D721Med (cell line): ENCODE results near the gene CECR2.
"Not testable (repeated sequence)": the region's sequence is repeated elsewhere in the genome, so short reads cannot be mapped to it uniquely, and the experiment has no call there.

Experiments used
- DNase-seq: peaks from one replicate; pipeline ENCODE4 v3.0.0; 2011; ENCODE audit warnings: low spot score; ENCODE audit not compliant: insufficient read length
- FAIRE-seq: peaks from 2 replicates; lab custom pipeline; 2011; peaks lifted over from hg19 to GRCh38; lab: Jason Lieb, UNC
- TF ChIP-seq, protein P1 (sequence below): IDR thresholded peaks from 2 replicates; pipeline ENCODE4 v1.5.1; 2012; ENCODE audit warnings: mild to moderate bottlenecking, control low read depth; ENCODE audit not compliant: insufficient read depth; ENCODE audit errors: missing control alignments

The CECR2 gene

DNA sequence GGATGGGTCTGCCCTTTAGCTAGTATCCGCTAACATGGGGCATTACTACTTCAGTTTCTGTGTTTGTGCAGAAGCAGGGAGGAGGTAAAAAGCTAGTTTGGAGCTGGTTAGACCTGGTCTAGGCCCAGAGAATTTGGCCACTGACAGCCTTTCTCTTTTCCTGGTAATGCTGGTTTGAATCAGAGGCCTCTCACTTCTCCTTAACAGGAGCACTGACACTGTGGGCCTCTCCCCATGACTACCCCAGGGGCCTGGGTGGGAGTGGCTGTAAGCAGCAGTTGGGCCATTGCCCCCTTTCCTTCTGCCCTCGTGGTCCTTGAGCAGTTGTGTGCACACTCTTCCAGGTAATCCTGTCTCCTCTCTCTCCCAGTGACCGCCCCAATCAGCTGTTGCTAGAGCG lies 185.6 kb downstream of the CECR2 start:
- TF ChIP-seq, protein P1, sequence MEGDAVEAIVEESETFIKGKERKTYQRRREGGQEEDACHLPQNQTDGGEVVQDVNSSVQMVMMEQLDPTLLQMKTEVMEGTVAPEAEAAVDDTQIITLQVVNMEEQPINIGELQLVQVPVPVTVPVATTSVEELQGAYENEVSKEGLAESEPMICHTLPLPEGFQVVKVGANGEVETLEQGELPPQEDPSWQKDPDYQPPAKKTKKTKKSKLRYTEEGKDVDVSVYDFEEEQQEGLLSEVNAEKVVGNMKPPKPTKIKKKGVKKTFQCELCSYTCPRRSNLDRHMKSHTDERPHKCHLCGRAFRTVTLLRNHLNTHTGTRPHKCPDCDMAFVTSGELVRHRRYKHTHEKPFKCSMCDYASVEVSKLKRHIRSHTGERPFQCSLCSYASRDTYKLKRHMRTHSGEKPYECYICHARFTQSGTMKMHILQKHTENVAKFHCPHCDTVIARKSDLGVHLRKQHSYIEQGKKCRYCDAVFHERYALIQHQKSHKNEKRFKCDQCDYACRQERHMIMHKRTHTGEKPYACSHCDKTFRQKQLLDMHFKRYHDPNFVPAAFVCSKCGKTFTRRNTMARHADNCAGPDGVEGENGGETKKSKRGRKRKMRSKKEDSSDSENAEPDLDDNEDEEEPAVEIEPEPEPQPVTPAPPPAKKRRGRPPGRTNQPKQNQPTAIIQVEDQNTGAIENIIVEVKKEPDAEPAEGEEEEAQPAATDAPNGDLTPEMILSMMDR: no peak
- FAIRE-seq (no peak), DNase-seq (no peak)

DNA sequence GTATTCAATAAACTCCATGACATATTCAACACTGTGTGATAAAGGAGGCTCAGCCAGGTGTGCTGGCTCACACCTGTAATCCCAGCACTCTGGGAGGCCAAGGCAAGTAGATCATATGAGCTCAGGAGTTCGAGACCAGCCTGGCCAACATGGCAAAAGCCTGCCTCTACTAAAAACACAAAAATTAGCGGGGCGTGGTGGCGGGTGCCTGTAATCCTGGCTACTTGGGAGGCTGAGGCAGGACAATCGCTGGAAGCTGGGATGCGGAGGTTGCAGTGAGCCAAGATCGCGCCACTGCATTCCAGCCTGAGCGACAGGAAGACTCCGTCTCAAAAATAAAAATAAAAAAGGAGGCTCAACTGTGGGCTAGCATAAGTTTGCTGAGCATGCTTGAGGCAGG lies 189.9 kb downstream of the CECR2 start:
- TF ChIP-seq, protein P1: no peak
- DNase-seq (no peak), FAIRE-seq (no peak)

DNA sequence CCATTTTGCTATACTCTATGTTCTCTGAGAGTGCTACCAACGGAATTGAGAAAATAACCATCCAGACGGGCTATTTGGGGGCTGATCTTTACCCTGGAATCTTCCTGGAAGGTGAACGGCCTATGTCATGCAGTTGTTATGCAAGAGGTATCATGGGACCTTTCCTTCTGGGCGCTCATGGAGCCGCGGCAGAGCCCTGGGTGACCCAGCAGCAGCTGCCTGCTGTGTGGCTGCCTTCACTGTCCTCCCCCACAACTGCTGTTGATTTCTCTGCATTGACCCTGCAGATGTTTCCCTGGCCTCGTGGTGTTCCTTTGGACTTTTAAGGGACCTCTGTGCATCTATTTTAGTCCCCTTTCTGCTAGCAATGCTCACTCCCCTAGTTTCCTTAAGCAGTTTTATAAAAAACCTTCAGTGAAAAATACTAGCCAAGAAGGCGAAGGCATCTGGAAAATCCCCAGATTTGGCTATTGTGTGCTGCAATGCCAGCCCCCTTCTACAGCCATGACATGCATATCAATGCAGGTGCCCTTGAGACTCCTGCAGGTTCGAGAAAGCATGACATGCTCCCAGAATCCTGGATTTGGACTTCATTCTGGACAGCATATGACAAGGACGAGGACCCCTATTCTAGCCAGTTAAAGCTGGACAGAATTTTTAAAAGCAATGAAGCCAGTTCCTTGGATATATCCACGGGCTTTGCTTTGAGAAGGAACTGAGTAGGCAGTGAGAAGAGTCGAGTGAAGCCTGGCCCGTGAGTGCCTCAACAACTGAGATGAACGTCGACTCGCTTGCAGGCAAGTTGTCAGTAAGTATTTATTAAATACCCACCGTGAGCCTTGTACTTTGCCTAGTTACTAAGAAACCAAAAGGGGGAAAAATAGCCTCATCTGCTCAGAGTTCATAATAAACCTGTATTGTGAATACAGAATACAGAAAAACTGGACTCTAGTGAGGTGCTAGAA lies 193.9 kb downstream of the CECR2 start, which contains the start of gene SLC25A18:
TSS of gene SLC25A18 (plus strand) at position 593 of the 965 bp plus-strand sequence. CDS start 16,447 bp downstream, outside the sequence.
- DNase-seq (no peak), FAIRE-seq (no peak)
- TF ChIP-seq, protein P1: no peak

DNA sequence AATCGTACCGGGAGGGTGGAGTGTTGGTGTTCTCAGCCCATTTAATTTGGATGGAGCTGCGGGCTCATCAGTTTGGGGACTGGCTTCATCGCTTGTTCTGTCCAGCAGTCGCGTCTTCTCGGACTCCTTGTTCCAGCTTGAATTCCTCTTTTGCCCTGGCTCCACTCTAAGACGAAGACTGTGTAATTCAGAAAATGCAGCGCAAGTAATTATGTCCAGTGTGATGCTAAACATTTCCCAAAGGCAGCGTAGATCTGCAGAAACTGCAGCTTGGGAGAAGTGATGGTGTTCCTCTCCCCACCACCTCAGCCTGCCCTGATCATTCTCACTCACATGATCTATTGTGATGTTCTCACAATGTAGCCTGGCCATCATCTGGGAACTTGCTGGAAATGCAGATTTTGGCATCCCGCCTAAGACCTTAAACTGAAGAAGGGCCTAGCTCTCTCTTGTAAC lies 194.7 kb downstream of the CECR2 start:
- no peak for DNase-seq
- FAIRE-seq: no peak
- TF ChIP-seq, protein P1: no peak

DNA sequence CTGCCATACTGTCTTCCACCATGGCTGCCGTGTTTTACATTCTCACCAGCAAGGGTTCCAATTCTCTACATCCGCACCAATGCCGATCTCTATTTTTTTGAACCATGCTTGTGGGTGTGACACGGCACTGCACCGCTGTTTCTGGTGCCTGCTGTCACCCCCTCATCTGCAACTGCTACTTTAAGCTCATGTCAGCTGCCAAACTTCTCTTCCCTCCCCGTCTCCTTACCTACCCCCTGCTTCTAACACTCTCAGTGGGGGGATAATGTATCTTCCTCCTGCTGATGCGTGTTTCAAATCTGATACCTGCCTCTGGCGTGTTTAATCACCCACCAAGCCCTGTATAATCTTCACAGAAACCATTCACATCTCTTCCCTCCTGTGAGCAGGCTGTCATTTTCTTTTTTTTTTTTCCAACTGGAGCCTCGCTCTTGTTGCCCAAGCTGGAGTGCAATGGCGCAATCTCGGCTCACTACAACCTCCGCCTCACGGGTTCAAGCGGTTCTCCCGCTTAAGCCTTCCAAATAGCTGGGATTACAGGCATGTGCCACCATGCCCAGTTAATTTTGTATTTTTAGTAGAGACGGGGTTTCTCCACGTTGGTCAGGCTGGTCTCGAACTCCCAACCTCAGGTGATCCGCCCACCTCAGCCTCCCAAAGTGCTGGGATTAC lies 196.9 kb downstream of the CECR2 start:
- DNase-seq, FAIRE-seq: not testable (repeated sequence)

DNA sequence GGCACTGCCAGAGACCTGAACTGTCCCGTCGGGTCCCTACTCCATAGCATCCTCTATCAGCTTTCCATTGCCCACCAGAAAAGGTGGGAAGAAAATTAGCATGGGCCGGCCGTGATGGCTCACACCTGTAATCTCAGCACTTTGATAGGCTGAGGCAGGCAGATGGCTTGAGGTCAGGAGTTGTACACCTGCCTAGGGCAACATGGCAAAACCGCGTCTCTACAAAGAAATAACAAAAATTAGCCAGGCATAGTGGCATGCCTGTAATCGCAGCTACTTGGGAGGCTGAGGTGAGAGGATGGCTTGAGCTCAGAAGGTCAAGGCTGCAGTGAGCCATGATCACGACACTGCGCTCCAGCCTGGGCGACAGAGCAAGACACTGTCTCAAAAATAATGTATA lies 197.5 kb downstream of the CECR2 start:
- TF ChIP-seq, protein P1: no peak
- FAIRE-seq (no peak), DNase-seq (no peak)

DNA sequence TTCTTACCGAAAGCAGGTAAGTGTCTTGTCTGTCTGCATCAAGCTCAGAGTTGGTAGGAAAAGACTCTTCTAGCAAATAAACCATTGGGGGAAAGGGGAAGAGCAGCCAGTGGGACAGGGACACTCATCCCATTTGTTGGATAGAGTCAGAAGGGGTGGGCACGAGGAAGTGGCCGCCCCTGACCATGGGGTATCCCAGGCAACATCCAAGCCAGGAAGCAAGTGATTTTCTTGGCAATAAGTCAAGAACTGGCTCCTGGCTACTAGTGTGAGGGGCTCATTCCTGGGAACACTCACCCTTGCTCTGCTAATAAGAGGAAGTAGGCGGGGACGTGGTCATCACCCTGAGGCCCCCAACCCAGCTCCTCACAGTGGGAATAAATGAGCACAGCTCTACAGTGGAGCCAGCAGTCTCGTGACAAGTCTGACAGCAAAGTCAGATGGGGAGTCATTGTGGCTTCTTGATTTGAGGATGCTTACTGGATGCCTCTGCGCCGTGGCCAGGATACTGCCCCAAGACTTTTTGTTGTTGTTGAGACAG lies 200.8 kb downstream of the CECR2 start:
- TF ChIP-seq, protein P1: no peak
- DNase-seq (no peak), FAIRE-seq (no peak)
